HTR-8/SVneo (cell line): ENCODE data around the gene APBA2.
"Not testable (repeated sequence)": the region's sequence is repeated elsewhere in the genome, so short reads cannot be mapped to it uniquely, and the experiment has no call there.

ENCODE experiments used
- DNase-seq: peaks from one replicate; pipeline ENCODE4 v3.0.0; 2011; ENCODE audit warnings: low spot score, mixed read lengths; ENCODE audit not compliant: insufficient read length
- FAIRE-seq: peaks from 2 replicates; lab custom pipeline; 2011; peaks lifted over from hg19 to GRCh38; lab: Jason Lieb, UNC

Gene APBA2

DNA sequence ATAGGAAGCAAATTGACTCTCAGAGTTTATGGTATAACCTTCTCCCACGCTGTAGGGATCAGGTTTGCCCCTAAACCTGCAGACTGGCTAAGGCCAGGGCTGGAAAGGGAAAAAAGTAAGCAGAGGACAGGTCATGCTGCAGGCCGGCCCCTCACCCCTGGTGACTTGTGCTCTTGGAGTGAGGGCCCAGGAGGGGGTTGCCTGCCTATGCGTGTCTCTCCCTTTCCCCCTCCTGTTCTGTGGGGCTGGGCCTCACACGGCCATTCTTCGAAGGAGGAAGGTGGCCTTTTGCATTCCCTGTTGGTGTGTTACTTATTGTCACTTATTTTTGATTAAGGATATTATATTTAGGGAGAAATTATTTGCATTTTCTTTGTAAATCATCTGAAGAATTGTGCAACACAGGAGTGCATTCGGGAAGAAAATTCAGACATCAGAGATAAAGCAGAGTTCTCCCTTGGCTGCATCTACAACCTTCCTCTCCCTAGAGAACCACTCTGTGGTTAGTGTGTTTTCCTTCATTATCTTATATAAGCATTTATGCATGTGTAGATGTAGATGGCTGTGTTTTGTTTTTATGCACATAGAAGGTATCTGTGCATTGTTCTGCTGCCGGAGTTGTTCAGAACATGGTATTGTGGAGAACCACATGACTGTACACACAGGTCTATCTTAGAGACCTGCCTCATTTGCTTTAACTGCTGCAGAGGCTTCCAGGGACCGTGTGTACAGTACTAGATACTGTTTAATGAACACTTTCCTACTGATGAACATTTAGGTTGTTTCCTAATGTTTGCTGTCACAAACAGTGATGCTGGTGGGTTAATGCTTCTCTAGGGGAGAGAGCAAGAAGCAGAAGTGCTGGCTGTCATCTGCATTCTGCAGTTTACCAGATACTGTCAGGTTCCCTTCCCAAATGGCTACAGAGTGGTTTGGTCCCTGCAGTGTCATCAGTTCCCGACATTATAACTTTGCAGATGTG is 133.5 kb downstream of the APBA2 start:
- FAIRE-seq (no peak), DNase-seq (no peak)

DNA sequence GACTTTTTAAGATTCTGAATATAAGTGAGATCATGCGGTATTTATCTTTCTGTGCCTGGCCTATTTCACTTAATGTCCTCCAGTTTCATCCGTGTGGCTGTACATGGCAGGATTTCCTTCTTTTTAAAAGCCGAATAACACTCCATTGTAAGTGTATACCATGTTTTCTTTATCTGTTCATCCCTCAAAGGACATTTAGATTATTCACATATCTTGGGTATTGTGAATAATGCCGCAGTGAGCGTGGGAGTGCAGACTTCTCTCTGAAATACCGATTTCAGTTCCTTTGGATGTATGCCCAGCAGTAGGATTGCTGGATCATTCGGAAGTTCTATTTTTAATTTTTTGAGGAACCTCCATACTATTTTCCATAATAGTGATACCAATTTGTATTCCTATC is 136.1 kb downstream of the APBA2 start:
- no peak for DNase-seq

DNA sequence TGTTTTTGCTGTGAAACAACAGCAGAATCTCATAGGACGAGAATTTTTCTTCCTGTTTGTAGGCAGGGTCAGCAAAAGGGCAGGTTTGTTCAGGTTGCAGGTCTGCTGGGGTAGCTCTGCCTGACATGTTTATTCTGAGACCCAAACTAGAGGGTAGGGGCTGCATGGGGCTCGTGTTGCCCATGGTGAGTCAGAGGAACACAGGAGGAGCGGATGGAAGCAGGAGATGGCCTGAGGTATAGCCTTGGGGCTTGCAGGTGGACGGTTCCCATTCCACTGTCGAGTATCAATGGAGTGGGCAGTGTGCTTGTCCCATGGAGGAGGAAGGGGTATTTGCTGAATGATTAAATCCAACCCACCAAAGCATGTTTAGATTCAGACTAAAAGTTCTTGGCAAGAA is 138.9 kb downstream of the APBA2 start:
- DNase-seq (no peak), FAIRE-seq (peak; percentile 9)

More for the DNA sequence above, 136.1 kb downstream of the APBA2 start:
- no peak for FAIRE-seq

DNA sequence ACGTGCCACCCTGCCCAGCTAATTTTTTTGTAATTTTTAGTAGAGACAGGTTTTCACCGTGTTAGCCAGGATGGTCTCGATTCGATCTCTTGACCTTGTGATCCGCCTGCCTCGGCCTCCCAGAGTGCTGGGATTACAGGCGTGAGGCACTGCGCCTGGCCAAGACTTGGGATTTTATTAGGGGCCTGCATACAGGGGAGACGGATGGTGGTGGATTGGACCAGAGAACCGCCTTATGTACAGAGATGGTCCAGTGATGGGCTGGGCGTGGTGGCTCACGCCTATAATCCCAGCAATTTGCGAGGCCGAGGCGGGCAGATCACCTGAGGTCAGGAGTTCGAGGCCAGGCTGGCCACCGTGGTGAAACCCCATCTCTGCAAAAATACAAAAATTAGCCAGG is 139.6 kb downstream of the APBA2 start:
- FAIRE-seq, result not testable (repeated sequence)

DNA sequence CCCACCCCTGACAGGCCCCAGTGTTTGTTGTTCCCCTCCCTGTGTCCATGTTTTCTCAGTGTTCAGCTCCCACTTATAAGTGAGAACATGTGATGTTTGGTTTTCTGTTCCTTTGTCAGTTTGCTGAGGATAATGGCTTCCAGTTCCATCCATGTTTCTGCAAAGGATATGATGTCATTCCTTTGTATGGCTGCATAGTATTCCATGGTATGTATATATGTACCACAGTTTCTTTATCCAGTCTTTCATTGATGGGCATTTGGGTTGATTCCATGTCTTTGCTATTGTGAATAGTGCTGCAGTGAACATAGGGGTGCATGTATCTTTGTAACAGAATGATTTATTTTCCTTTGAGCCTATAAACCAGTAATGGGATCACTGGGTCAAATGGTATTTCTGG is 142.4 kb downstream of the APBA2 start:
- FAIRE-seq, DNase-seq: not testable (repeated sequence)

More for the DNA sequence above, 139.6 kb downstream of the APBA2 start:
- DNase-seq, result not testable (repeated sequence)

DNA sequence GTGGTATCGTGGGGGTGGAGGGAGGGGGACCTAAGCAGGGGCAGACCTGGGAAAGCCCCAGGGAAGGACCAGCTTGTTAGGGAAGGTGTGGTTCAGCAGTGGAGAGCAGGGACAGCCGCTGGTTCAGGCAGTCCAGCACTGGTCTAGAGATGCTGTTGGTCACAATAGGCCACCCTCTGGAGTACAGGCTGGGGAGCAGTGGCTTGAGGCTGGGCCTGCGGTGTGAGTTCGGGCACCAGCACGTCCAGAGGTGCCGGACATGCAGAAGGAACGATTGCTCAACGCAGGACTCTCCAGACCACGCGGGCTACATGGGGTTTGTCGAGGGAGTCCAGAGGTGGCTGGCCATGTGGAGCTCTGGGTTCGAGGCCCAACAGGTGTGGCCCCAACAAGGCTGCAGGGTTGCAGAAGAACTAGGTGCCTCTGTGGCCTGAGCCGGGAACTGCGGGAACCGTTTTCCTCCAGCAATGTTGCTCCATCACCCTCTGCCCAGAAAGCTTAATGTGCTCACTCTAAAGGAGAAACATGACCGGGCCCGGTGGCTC is 143.9 kb downstream of the APBA2 start:
- FAIRE-seq (no peak), DNase-seq (no peak)

DNA sequence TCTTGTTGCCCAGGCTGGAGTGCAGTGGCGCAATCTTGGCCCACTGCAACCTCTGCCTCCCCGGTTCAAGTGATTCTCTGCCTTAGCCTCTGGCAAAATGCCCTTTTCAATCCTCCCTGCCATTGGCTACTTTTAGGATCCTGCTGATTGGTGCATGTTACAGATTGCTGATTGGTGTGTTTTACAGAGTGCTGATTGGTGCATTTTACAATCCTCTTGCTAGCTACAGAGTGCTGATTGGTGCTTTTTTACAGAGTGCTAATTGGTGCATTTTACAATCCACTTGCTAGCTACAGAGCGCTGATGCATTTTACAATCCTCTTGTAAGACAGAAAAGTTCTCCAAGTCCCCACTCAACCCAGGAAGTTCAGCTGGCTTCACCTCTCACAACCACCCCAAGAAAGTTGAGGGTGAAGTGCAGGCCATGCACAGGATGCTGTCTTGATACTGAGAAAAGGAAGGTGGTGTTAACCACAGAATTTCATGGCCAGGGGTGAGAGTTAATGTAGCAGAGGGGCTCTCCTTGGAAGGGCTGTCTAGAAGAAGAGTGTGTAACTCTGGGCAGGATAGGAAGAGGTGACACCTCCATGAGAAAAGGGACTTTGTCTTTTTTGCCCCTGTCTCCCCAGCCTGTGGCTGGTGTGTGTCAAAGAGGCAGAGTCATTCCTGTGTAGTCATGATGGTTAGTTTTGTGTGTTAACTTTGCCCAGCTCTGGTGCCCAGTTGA is 145.9 kb downstream of the APBA2 start:
- no peak for FAIRE-seq
- no peak for DNase-seq

DNA sequence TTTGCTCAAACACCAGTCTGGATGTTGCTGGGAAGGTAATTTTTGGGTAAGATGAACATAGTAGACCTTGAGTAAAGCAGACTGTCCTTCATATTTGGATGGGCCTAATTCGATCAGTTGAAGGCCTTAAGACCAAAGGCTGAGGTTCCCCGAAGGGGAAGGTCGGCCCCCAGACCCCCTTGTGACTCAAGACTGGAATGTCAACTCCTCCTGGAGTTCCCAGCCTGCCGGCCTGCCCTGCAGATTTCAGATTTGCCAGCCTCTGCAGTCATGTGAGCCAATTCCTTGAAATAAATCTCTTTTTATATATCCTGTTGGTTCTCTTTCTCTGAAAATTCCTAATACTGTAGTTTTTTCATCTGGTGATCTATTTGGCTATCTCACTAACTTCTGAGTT is 146.5 kb downstream of the APBA2 start:
- FAIRE-seq (no peak), DNase-seq (no peak)

DNA sequence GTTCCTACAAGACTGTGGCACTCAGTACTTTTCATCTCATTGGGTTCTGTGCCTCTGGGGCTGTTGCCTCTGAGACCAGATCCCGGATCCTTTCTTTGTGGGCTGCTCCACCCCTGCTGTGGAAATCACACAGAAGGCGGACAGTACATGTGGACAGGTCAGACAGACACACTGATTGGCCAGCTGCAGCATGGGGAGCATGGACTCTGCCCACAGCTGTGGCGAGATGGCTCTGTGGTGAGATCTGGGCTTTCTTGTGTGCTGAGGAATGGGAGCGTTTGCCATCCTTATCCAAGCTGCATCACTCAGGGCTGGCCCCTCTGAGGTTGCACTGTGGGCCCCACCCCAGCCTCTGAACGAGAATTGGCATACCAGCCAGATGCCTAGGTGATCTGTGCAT is 147.0 kb downstream of the APBA2 start:
- FAIRE-seq (no peak), DNase-seq (no peak)

DNA sequence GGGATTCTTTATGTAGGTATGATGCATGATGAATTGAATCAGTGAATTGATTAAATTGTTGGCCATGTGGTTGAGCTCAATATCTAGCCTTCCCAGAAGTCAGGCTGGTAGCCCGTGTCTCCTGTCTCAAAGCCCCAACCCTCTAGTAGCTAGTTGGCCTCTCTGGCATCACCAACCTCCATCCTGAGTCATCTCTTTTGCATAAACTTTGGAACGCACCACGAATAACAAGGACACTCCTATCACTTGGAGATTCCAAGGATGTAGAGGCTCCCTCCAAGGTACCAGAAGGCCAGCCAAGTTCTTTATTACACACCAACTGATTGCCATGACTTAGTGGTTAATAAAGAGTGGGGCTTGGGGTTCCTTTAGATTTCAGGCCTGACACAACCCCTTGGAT is 148.4 kb downstream of the APBA2 start:
- FAIRE-seq, result no peak
- DNase-seq, result no peak

DNA sequence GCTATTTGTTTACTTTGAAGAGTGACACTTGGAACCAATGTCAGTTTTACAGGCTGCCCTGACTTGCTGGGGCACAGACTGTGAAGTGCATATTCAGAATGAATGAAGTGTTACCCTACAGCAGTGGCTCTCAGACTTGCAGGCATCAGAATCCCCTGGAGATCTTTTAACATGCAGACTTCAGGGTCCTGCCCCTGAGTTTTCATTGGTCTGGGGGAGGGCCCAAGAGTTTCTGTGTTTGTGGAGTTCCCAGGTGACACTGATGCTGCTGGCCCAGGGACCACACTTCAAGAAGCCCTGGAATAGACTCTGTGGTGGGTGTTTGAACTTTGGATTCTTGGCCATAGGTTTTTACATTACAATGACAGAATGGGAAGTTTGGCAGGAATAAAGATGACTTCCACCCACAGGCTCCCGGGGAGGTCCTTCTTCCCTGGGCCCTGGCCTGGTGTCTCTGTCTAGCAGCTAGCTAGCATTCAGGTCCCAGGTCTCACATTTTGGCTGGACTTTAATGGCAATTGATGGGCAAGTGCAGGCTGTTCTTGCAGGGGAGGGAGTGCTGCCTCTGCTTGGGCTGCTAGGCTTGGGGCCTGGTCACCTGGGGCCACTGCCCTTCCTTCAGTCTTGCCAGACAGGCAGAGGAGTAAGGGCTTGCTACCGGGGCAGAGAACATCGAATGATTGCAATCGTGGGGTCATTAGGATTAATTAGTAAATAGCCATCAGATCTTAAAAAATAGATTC is 149.0 kb downstream of the APBA2 start:
- DNase-seq (no peak), FAIRE-seq (no peak)

DNA sequence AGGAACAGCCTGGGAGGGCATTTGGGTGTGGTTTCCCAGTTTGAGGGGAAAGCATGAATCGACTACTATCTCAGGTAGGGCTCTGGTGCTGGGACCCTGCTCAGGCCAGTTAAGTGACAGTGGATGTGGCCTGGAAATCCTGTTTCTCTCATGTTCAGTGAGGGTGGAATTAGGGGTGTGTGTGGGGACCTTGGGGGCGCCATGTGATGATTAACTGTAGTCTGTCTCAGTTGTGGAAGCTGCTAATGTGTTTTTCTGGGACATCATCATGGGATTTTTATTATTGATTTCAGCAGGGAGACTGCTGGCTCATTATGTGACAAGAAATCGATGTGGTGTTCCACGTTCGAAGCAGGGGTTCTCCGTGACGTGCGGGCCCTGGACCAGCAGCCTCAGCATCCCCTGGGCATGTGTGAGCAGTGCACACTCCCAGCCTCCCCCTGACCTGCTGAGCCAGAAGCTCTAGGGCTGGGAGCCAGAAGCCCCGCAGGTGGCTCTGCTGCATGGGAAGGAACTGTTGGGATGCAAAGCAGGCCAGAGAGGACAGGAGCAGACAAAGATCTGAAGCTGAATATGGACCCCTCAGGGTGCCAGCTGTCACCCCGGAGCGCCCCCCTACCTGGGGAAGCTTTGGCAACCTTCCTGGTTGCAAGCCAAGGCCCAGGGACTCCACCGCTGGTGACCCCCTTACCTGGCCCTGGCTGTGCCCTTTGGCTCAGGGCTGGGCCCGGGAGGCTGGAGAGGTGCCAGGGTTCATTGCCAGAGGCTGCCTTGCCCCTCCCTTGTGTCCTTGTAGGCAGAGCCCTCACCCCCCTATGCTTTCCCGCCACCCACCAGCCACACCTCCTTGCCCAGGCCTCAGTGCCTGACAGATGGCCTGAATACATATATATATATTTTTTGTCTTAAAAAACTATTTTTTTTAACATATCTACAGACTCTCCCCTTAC is 149.8 kb downstream of the APBA2 start:
- no peak for FAIRE-seq
- no peak for DNase-seq

DNA sequence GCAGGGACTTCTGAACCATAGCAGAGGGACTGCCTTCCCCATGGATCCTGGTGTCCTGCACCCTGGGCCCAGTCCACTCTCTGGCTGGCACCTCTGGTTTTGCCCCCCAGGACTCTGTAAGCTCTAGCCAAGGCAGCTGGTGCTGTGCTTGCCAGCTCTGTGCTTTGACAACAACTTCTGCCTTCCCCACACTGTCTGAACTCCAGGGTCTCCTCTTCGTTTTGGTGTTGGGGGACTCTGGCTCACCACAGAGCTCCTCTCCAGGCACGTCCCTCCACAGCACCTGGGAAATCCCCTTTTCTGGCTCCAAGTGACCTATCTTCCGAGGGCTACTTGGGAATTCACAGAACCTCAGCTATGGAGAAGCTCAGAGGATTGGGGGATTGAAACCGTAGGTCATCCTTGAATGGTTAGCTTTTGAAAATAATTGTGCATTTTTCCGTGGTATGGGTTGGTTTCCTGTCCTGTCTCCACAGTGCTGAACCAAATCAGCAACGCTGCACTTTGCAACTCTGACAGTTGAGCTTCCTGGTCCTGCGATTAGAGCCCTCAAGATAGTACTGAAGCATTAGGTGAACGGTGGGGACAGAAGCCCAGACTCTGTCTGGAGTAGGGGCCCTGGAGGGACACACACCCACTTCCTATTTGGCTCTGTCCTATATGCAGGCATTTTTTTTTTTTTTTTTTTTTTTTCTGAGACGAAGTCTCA is 152.4 kb downstream of the APBA2 start:
- FAIRE-seq (no peak), DNase-seq (no peak)

DNA sequence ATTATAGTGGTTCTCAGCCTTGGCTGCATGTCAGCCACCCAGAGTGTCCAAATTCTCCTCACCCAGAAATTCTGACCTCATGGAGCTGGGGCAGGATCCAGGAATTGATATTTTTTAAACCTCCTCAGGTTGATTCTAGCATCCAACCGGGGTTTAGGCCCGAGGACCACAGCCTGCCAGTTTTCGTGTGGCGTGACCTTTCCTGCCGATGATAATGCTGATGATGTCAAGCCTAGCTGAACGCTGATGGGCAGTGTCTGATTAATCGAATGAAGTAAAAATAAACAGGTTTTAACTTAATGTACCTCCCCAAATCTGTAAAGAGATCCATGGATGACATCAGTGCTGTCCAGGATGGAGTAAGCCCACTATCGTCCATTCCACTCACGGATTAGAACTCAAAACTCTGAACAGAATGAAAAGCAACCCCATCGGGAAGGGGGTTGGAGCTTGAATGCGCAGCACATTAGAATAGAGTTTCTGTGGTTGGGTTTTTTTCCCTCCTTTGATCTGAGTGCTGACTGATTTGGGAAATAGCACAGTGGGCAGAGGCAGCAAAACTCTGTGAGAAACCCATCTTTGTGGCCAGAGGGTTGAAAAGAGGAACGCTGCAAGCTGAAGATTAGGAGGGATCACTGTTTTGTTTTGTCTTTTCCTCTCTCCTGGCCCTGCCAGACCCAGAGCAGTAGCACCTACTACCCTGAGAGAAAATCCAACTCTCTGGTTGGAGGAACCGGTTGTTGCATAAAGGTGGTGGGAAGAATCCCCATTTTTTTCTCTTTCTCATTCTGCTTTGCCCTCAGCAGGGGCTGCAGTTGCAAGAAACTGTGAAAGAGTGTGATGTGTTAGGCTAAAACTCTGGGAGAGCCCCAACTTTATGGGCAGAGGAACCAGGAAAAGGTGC is 153.9 kb downstream of the APBA2 start:
- no peak for DNase-seq
- FAIRE-seq, result no peak

DNA sequence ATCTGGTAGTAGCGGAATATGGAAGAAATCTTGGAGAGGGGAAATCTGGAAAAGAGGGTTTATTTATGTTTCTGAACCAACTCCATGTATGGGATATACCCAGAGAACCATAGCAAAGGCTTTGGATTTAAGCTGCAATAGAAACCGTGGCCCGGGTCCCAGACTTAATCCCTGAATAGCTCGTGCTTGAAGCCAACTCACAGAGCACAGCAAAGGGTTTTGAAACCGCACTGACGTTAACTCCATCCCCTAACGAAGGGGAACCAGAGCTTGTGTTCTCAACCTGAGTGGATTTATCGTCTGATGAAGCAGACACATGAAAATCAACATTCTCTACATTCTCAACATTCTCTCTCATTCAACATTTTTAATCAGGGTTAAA is 154.6 kb downstream of the APBA2 start:
- no peak for FAIRE-seq
- no peak for DNase-seq

DNA sequence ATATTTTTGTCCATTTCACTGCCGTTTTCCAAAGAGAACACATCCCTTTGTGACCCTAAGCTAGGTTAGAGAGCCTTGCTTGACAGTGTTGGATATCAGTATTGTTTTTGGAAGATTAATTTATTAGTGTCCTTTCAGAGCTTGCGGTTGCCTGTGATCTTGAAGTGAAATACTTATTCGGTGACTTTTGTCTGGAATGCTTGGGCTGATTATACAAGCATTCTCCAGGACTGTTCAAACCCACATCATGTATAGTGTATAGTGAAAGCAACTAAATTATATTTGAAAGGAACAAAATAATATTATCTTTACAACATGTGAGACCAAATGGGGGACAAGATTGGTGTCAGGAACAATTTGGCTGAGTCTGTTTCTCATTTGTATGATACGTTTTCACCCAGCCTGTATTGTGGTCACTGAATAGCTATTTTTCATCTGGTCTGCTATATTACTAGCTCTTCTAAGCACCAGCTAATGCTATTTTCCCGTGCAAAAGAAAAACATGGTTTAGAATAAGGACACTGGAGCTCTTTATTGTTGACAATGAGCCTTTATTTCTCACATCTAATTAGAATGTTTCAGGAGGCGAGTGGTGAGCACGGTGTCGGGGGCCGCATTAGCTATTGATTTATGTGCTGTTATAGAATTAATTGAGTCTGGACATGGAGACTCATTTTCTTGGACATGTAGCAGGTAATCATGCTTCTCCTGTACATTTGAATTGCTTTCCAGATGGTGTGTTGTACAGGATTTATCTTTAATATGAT is 158.1 kb downstream of the APBA2 start:
- FAIRE-seq, result no peak

DNA sequence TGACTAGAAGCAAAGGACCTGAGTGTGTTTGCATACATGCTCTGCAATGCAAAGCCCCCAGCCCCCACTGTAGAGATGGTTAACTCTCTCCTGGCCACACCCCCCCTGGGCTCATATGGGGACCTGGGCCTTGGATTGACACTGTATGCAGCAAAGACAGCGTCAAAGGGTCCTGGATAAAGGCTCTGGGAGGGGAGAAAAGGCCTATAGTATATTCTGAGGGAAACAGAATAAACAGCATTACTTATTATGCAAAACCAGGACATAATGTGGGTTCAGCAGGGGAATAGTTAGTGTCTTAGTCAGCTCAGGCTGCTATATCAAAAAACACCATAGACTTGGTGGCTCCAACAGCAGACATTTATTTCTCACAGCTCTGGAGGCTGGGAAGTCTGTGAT is 158.7 kb downstream of the APBA2 start:
- no peak for FAIRE-seq
- DNase-seq, result no peak

More for the DNA sequence above, 158.1 kb downstream of the APBA2 start:
- DNase-seq, result no peak
